GM21528 (cell line): Measurements from ENCODE around the gene CD99.
"Not testable (repeated sequence)": the region's sequence is repeated elsewhere in the genome, so short reads cannot be mapped to it uniquely, and the experiment has no call there.

Experiments
- ATAC-seq: cut with Tn5 transposase; IDR thresholded peaks from one replicate; pipeline ENCODE4 v1.9.1; 2021; ENCODE audit warnings: mild to moderate bottlenecking, moderate library complexity; ENCODE audit not compliant: unreplicated experiment, low FRiP score

CD99 gene

DNA sequence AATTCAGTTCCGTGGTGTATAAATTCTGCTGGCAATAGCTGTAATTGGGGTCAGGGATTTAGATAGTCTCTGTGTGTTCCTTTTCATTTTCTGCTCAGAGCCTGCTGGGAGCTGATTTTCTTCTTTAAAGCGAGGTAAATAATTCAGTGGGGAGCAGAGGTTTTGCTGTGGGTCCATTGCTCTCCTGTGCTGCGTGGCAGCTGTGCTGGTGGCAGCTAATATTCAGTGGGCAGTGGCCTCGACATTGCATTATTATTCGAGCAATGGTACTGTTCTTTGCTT is 74.4 kb downstream of the CD99 start:
- no peak for ATAC-seq

DNA sequence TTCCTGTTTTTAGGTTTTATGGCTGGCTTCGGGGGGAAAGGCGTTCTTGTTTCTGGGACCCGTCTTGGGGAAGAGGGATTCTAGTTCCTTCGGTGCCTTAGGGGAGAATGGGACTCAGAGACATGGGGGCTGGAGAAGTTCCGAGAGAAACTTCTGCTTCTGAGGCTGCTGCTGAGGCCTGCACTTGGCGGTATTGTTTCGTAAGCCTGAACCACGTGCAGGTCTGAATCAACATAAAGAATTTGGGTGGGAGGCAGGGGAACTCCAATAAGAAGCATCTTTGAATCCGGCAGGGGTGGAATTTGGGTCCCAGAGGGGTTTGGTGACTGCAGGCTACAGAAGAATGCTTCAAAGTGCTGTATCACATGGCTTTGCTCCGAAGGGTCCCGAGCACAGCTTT is 75.8 kb downstream of the CD99 start:
- ATAC-seq, result no peak

DNA sequence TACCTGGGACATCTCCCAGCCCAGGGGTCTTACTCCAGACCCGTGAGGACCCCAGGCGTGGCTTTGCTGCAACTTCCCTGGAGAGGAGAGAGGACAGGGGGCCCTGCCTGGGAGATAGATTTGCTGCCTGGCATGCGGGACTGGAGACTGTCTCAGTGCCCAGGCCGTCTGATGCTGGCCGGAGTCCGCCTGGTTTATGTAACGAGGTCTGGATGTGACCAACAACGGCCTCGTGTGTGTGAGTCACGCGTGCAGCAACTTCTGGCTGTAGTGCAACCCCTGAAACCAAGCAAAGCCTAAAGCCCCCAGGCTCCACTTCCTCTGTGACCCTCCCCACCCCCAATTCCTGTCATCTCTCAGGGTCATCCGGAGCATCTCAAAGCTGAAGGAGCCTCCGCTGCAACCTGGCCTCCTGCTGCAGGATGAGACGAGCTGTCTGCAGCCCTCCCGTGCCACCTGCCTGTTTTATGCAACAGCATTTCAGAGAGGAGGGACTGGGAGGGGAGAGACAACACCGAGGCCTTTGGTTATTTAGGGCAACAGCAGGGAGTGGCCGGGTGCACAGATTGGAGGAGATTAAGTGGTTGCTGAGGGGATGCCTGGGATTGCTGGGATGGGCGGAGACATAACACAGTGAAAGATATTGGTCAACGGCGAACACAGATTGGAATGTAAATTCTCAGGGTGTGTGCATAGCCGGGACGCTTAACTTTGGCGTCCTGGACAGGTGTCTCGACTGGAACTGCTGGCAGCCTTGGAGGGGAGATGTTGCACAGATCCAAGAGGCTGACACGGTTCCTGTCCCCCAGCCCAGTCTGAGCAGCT is 76.7 kb downstream of the CD99 start:
- ATAC-seq, result no peak

- no peak for ATAC-seq
Observed at GRCh38 chrX:2769615-2770014, 78.5 kb downstream of the CD99 start.

DNA sequence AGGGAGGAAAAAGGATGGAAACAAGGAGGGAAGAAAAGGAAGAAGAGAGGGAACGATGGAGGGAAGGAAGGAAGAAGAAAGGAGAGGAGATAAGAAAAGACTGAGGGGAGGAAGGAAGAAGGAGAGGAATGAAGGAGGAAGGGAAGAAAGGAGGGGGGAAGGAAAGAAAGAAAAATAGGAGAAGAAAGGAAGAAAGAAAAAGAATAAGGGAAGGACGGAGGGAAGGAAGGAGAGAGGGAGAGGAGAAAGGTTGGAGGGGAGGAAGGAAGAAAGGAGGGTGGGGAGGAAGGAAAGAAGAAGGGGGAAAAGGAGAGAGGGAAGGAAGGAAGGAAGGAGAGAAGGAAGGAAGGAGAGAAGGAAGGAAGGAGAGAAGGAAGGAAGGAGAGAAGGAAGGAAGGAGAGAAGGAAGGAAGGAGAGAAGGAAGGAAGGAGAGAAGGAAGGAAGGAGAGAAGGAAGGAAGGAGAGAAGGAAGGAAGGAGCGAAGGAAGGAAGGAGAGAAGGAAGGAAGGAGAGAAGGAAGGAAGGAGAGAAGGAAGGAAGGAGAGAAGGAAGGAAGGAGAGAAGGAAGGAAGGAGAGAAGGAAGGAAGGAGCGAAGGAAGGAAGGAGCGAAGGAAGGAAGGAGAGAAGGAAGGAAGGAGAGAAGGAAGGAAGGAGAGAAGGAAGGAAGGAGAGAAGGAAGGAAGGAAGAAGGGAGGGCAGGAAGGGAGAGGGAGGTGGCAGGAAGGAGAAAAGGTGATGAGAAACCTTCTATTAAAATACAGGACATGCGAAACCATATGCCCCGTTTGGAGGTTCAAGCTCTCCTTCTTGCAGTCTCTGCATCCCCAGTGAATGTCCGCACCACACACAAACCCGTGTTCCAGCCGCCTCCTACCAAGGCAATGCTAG is 82.3 kb downstream of the CD99 start:
- ATAC-seq, result not testable (repeated sequence)

DNA sequence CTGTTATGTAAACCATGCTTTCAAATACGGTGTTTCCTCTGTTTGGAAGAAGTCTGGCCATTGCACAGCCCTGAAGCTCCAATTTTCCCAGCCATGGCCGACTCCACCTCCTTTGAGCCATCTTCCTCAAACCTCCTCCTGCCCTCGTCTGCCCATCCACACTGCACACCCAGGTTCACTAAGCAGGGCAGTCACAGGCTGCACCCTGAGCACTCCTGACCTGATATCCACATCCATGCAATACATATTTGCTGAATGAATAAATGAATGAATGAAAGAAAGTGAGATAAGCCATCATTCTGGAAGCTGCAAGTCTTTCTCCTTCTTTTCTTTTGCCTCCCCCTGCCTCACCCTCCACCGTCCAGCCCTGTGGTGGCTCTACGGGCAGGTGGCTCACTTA is 83.0 kb downstream of the CD99 start:
- ATAC-seq, result no peak

DNA sequence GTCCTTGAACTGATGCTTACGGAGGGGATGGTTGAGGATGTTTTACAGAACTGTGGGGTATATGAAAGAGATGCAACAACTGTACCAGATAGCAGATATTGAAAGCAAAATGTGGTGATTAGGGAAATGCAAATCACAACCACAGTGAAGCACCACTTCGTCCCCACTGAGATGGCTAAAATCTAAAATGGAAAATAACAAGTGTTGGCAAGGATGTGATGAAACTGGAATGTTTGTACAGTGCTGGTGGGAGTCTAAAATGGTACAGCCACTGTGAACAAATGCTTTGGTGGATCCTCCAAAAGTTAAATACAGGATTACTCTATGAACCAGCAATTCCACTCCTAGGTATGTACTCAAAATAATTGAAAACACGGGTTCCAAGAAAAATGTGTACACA is 83.7 kb downstream of the CD99 start:
- no peak for ATAC-seq

DNA sequence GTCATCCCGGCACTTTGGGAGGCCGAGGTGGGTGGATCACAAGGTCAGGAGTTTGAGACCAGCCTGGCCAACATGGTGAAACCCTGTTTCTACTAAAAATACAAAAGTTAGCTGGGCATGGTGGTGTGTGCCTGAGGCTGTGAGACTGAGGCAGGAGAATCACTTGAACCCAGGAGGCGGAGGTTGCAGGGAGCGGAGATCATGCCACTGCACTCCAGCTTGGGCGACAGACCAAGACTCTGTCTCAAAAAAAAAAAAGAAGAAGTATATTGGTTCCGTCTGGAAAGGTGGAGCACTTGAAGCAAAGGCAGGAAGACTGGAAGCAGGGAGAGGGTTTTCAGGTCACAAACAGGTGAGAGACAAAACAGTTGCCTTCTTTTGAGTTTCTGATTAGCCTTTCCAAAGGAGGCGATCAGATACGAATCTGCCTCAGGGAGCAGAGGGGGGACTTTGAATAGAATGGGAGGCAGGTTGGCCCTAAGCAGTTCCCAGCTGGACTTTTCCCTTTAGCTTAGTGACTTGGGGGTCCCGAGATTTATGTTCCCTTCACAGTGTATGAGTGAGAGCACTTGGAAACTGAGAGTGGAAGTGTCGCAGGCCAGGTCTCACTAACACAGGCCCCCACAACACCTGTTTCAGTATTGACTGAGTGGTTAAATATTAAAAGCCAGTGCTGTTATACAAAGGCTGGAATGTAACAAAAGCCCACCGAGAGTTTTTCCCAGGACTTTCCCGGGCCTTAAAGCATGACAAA is 89.6 kb downstream of the CD99 start:
- not testable (repeated sequence) for ATAC-seq

DNA sequence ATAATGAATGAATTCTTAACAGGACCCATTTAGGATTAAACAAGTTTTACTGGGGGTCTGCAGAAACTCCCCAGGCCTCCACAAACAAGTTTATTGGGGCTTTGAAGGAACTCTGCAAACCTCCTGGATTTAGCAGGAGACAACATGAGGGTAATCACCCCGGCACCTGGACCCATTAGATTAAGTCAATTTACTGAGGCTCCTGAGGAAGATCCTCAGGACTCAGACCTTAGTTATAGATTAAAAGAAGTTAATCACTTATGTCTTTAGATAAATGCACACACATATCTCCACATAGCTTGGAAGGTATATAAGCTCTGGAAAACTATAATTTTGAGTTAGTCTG is 90.1 kb downstream of the CD99 start:
- ATAC-seq, result no peak

GRCh38 chrX:2781698-2782097 is 90.6 kb downstream of the CD99 start:
- ATAC-seq, result no peak

DNA sequence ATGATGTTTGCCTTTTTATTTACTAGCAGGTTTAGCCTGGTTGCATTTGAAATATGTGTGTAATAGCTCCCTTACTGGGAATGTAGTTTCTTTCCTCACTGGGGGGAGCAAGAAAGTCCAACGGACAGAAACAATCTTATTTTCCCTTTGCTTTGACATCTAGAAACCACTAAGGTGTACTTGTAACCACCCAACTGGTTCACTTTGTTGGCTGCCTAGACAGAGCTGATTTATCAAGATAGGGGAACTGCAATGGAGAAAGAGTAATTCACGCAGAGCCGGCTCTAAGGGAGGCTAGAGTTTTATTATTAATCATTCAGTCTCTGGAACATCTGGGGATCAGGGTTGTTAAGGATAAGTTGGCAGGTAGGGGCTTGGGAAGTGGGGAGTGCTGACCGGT is 91.1 kb downstream of the CD99 start:
- no peak for ATAC-seq

DNA sequence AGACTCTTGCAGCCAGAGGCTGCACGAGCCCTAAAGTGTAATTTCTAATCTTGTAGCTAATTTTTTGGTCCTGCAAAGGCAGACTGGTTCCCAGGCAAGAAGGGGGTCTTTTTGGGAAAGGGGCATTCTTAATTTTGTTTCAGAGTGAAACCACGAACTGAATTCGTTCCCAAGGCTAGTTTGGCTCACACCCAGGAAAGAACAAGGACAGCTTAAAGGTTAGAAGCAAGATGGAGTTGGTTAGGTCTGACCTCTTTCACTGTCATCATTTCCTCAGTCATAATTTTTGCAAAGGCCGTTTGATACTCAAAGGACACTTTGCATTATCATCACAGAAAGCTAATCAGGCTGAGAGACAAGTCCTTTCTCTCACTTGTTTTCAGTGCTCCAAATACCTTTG is 91.7 kb downstream of the CD99 start:
- no peak for ATAC-seq

GRCh38 chrX:2784026-2784425 is 92.9 kb downstream of the CD99 start:
- ATAC-seq, result no peak

DNA sequence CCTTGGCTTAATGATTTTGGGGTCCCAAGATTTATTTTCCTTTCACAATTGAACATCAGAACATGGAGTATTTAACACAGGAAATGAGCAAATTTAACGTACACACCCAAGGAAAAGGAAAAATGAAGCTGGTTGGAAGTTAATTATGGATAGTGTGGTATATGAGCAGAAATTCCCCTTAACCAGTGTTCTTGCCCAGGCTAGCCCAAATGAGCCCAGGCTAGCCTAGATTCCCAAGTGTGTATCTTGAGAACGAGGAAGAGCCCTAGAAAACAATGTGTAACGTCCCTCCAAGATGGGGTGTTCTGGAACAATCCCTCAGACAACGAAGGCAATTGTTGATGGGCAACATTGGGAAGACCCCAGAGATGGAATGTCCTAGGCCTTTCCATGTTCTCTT is 94.4 kb downstream of the CD99 start:
- no peak for ATAC-seq

GRCh38 chrX:2788980-2789379 is 97.9 kb downstream of the CD99 start:
- no peak for ATAC-seq

- ATAC-seq, result no peak
Observed at GRCh38 chrX:2789569-2789968, 98.5 kb downstream of the CD99 start.
